Measurements from ENCODE around the gene IFNK.

Gene IFNK

GRCh38 chr9:27514551-27514950 is 9.5 kb upstream of the IFNK start:
- DNase-seq, result no peak

DNA sequence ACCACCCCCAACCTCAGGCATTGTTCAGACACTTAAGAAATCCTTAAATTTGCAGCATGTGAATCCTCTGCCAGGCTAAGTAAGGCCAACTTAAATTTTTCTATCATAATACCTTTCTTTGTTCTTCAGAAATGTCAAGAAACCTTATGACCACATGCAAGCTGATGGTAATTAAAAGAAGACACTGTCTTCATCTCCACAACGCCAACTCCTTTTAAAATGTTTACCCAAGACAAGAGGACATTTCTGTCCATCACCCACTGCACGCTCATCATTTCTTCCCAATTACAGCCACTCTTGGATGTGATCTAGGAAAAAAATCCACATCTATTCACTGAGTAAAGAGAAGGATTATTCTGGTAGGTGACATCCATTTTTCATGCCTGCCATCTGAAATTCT is 6.1 kb upstream of the IFNK start:
- no peak for DNase-seq

- DNase-seq, result no peak
Observed at GRCh38 chr9:27518809-27519208, 5.3 kb upstream of the IFNK start.

GRCh38 chr9:27519466-27520465 is 4.3 kb upstream of the IFNK start:
- no peak for DNase-seq

DNA sequence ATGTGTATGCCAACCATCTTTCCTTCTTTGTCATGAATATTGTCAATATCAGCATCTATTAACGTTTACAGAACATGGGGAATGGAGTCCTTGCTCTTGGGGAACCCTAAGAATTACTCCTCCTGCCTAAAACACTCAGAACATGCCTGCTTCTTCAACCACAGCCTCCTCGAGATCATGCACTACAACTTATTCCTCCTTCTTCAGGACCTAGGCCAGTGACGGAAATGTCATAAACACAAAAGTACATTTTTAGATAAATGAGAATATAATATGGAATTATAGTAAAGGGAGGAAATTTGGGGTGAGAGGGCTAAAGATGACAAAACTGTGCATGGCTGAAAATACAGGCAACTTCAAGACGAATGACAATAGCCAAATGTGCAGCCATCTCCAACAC is 3.1 kb upstream of the IFNK start:
- DNase-seq, result no peak

DNA sequence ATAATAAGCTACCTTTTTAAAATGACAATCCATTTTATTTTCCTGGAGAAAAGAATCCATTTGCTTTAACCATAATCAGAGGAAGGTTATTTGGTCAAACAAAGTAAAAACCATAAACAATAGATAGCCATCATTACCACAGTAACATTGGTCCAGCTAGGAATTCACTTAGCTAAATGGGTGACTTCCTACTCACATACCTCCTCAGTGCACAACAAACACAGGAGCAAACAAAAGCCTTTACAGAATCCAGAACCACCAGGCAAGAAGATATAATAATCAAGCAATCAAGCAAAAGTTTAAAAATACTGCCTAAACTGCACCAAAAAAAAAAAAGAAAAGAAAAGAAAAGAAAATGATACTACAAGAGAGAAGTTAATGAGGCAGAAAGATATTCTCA is 949 bp upstream of the IFNK start:
- DNase-seq, result no peak

DNA sequence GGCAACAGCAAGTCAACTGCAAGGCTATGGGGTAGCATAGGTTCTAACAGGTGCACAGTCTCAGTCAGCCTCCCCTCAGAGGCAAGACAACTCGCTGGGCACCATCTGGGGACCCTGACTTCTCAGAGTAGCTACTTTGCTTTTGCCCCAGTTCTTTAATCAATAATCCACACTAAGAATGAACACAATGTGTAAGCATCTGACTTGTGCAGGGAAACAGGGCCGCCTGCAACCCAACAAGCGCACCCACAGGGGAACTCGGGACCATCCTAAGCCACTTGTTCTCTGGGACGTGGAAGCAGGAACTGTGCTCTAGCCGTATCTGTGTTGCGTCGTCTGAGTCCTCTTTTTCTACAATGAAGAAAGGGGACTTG is 3.6 kb downstream of the IFNK start:
- no peak for DNase-seq

DNA sequence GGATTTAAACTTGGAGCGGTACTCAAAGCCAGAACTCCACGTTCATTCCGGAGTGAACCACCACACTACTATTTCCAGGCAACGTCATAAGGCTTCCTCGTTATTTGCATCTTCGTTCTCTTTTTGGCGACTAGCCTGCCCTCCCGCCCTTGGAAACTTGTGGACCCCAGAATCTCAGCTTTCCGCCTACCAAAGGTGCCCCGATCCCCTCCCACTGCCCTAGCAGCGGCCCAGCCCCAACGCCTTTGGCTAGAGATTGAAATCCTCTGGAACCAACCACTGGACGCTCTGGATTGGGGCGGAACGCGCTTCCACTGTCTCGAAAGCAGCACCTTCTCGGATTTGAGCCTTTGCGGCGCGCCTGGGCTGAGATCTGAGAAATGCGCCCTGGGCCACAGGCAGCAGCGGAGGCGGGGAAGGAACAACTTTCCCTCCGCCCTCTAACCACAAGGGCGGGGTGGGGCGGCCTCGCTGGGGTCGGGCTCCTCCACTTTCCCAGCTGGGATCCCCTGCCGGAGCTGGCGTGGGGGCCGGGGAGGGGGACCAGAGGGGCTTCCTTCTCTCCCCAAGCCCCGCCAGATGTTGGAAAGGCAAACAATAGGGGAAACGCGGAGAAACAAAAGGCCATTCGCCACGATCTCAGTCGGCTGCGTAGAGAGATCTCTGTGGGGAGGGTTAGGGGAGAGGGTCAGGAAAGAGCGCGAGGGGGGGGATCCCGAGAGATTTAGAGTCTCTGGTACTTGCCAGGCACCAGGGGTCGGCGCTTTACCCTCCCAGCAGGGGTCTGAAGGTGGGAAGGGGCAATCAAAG is 4.2 kb downstream of the IFNK start:
- no peak for DNase-seq

DNA sequence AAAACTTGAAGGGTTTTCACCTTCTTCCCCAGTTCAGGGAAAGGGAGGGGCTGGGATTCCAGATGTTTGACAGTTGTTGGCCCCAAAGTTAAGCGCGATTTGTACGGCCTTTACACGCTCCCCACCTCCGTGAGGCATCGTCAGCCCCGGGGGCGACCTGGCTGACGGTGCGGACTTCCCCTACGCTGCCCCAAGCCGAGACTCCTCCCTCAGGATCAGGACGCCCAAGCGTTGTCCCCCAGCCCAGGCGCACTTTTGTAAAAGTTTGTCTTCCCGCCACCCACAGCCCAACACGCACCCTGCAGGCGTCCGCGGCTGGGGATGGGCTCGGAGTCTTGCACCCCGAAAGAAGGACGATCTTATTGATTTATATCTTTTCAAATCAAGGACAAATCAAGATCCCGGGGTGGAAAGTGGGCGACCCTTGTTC is 4.8 kb downstream of the IFNK start:
- no peak for DNase-seq

DNA sequence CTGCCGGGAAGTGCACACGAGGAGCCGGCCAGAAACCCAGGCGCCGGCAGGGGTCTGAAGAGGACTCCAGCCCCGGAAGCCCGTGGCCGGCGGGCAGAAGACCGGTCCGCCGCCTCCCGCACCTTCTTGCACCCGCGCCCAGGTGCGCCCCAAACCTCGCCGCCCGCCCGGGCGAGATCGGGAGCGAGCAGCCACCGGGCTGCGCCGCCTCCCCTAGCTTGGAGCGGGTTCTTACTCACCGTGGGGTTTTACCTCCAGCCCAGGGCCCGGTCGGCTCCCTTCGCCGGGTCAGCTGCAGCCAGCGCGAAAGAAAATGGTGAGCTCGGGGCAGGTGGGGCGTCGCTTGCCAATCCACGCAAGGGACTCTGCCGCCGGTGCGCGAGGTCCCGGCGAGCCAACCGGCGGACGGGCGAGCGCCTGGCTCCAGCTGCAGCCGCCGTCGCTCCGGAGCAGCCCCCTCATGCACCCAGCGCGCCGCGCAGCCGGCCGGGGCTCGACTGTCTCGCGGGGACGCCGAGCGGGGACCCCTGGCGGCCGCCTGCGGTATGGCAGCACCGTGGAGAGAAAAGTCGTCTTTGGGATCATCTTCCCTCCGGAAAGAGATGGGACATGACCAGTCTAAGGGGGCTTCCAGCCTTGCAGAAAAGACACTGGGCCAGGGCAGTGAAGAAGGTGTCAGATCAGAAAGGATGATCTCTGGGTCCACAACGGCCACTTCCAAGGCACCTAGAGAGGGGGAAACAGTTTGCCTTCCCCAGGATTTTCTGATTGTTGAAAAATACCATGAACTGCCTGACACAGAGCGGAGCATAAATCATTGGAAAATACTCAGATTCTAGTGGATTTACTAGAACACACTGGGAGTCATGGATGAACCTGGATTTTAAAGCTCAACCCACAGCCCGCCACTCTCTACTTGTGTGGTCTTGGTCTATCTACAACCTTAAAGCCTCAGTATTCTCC is 5.5 kb downstream of the IFNK start, which contains the start of gene MOB3B:
Gene MOB3B (minus strand): TSS at position 499 of the 963 bp plus-strand sequence. CDS start 74,264 bp downstream, outside the sequence.
- no peak for DNase-seq

DNA sequence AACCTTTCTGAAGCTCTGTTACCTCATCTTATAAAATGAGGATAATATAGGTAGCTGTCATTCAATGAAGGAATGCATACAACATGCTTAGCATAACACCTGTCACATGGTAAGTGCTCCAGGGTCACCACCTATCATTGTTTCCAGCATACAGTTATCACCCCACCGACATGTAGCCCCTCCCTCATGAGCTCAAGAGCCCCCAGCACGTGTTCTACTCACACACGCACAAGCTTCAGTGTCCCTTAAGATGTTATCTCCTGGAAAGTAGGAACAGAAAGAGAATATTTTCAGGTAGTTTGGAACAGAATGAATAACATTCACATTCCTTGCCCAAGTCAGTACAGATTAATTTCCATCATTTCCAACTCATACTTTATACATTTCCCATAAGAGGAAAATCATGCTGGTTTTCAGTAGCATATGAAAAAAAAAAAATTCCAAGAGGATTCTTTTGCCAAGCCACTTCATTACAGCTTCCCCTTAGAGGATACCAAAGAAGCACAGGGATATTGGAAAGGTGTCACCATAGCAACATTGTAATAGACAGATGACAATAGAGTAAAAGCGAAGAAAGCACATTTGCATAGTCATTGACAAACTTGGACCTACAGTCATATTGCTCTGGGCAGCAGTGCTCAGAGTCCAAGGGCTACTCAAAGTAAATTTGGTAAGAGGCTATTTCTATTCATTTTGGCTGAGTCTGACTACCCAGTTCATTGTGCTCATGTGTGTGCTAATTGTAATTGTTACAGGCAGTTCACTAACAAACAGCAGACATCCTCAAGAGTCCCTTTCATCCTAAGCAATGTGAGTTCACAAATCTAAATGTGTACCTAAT is 7.0 kb downstream of the IFNK start:
- no peak for DNase-seq

- no peak for DNase-seq
Observed at GRCh38 chr9:27532046-27532445, 8.0 kb downstream of the IFNK start.

GRCh38 chr9:27533311-27533710 is 9.2 kb downstream of the IFNK start:
- DNase-seq, result no peak

- no peak for DNase-seq
Observed at GRCh38 chr9:27534131-27534530, 10.0 kb downstream of the IFNK start.

- no peak for DNase-seq
Observed at GRCh38 chr9:27534658-27535209, 10.6 kb downstream of the IFNK start.

DNA sequence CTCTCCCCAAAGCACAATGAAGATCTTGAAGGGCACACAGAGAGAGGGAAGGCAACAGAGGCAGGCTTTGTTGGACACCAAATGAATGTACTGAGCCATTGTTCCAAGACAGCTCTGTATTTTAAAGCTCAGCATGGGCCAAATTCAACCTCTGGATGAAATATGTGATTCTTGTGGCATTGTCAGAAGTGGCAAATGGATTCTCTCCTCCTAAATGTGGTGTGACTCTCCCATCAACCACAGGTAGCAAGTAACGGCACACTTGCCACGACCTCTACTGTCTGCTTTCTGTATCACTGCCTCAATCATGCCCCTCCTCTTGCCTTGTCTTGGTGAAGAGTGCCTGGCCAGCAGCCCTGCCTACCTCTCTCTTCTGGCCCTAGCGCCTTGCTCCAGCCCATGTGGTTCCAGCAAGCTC is 11.6 kb downstream of the IFNK start:
- DNase-seq, result no peak

DNA sequence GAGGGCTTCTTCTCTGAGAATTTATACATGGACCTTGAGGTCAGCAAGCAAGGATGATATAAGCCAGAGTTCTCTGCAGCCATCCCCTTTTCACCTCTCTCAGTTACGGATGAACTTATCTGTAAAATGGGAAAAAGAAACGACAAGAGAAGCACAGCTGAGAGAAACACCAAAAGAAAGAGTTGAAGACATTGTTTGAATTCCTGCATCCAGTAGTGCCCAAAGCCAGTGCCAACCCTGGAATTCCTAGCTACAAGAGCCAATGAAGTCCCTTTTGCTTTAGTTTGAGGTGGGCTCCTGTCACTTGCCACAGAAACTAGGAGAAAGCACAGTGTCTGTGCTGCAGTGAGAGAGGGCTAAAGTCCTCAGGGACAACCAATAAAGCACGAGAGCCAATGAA is 12.1 kb downstream of the IFNK start:
- no peak for DNase-seq

- no peak for DNase-seq
Observed at GRCh38 chr9:27537027-27537435, 12.9 kb downstream of the IFNK start.

DNA sequence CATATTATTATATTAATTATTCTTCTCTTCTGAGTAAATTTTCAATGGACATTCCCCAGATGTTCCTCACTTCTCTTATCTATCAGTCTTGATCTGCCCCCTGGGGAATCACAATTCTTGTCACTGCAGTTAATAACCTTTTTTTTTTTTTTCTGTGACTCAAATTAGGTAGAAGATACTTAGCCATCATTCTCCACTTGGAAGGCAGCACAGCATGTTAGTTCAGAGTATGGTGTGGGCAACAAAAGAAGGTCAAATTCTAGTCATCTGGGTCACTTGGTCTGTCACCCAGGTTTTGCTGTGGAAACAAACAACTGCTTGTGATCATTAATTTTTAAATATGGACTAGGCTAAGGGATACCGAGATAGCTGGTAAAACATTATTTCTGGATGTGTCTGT is 13.7 kb downstream of the IFNK start:
- DNase-seq, result no peak

GRCh38 chr9:27538647-27539046 is 14.6 kb downstream of the IFNK start:
- no peak for DNase-seq

Data from NK-92 treated with Interleukin-12 subunit alpha and Interleukin-12 subunit beta, amount 100 ng/mL, for 24 hours (cell line).